Rectal smooth muscle tissue (tissue), 1 donor: ENCODE measurements around the gene BICC1.
"Not testable (repeated sequence)": the region's sequence is repeated elsewhere in the genome, so short reads cannot be mapped to it uniquely, and the experiment has no call there.

ENCODE experiments used
- H3K27ac ChIP-seq: one replicate; pipeline ENCODE4 v1.7.0; 2013; ENCODE audit warnings: low read depth, low read length, inconsistent platforms
- H3K27me3 ChIP-seq: one replicate; pipeline ENCODE4 v1.7.0; 2013; ENCODE audit warnings: low read length; ENCODE audit not compliant: control insufficient read depth, insufficient read depth
- H3K36me3 ChIP-seq: one replicate; pipeline ENCODE4 v1.7.0; 2013; ENCODE audit warnings: low read length; ENCODE audit not compliant: control insufficient read depth, insufficient read depth
- H3K4me1 ChIP-seq: one replicate; pipeline ENCODE4 v1.7.0; 2013; ENCODE audit warnings: low read length; ENCODE audit not compliant: control insufficient read depth, insufficient read depth
- H3K4me3 ChIP-seq: one replicate; pipeline ENCODE4 v1.7.0; 2013; ENCODE audit warnings: low read length
- H3K9ac ChIP-seq: one replicate; pipeline ENCODE4 v1.7.0; 2013; ENCODE audit warnings: low read length

The BICC1 gene

GRCh38 chr10:58843760-58844159, 331.1 kb downstream of the BICC1 start:
- Histone ChIP-seq H3K4me1 (no peaks in the 10 kb centered on the region), H3K9ac (no peak overlapping the region), H3K36me3 (no peaks in the 10 kb centered on the region), H3K4me3 (no peak overlapping the region), H3K27ac (no peak overlapping the region), H3K27me3 (no peaks in the 10 kb centered on the region)

DNA sequence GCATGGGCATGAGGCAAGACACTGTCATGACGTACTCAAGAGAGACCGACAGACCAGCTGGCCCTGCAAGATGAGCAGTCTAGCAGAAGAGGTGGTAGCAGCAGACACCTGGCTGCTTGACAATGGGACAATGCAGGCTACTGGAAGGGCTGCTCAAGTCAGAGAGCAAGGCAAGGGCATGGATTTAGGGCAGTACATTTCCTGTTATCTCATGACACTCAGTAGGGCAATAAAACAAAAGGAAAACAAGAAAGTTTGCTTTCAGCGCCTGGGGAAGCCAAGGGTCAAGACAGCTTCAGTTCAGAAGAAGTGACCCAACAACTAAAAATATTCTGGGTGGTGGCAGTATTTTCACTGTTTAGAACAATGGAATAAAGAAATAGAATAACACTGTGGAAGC, 332.0 kb downstream of the BICC1 start:
- Histone ChIP-seq H3K27me3 (no peaks in the 10 kb centered on the region), H3K36me3 (no peaks in the 10 kb centered on the region), H3K4me1 (no peaks in the 10 kb centered on the region), H3K27ac (no peak overlapping the region), H3K9ac (no peak overlapping the region), H3K4me3 (no peak overlapping the region)

DNA sequence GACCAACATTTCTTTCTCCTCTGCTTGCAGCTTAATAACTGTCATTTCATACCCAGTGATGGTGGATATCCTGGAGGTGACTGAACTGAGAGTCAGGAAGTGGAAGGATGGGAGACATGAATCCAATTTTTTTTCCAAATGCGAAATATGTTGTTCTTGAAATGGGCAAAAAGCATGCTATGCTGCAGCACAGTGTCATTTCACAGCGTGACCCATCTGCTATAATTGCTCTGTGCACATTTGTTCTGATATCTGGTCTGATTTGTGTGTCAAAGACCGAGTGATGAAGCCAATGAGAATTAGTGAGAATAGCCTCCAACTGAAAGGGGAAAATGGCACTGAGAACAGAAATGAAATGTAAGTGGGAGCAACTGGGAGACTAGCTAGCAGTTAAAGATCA, 334.2 kb downstream of the BICC1 start:
- Histone ChIP-seq H3K4me3 (no peak overlapping the region), H3K27me3 (no peaks in the 10 kb centered on the region), H3K9ac (no peak overlapping the region), H3K36me3 (no peaks in the 10 kb centered on the region), H3K27ac (no peak overlapping the region), H3K4me1 (no peaks in the 10 kb centered on the region)

- no peaks in the 10 kb centered on the region for H3K4me1 ChIP-seq
- no peak overlapping the region for H3K9ac ChIP-seq
- H3K27me3 ChIP-seq = no peaks in the 10 kb centered on the region
- H3K36me3 ChIP-seq = no peaks in the 10 kb centered on the region
- no peak overlapping the region for H3K27ac ChIP-seq
- H3K4me3 ChIP-seq = no peak overlapping the region
These were observed 338.9 kb downstream of the BICC1 start for GRCh38 chr10:58851606-58852005.

DNA sequence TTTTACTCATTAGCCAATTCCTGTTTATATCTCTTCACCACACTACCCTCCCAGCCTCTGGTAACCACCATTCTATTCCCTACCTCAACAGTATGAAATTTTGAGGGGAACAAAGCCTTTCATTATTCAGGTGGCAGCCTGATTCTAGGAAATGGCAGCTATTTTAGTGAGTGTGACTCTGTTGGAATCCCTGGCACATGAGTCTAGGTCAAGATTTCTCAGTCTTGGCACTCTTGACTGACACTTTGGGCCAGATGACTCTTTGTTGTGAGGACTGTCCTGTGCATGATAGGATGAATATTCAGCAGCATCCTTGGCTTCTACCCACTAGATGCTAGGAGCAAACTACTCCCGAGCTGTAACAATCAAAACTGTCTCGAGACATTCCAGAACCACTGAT, 341.0 kb downstream of the BICC1 start:
- H3K36me3 ChIP-seq = no peaks in the 10 kb centered on the region
- H3K9ac ChIP-seq = no peak overlapping the region
- H3K27ac ChIP-seq = no peak overlapping the region
- no peaks in the 10 kb centered on the region for H3K27me3 ChIP-seq
- no peak overlapping the region for H3K4me3 ChIP-seq
- no peaks in the 10 kb centered on the region for H3K4me1 ChIP-seq

DNA sequence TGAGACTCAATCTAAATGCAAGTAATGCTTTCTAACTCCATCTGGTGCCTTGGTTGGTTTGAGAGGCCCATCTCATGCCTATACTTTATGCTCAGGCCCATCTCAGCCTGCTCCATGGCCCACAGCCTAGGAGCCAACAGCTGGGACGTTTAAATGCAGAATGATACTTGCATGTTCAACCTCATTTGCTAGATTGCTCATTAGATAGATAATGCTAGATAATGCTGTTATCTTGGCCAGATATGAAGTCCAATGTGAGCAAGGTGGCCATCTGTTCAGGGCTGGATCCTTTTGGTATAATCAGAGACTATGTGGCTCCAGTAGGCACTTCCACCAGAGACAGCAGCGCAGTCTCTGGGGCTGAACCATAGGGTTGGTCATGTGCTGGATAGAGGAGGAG, 342.1 kb downstream of the BICC1 start:
- H3K4me1 ChIP-seq = no peaks in the 10 kb centered on the region
- H3K27me3 ChIP-seq = no peaks in the 10 kb centered on the region
- no peak overlapping the region for H3K9ac ChIP-seq
- no peak overlapping the region for H3K27ac ChIP-seq
- H3K36me3 ChIP-seq = no peaks in the 10 kb centered on the region
- no peak overlapping the region for H3K4me3 ChIP-seq

- Histone ChIP-seq H3K27me3 (no peaks in the 10 kb centered on the region), H3K27ac (no peak overlapping the region), H3K9ac (no peak overlapping the region), H3K36me3 (no peaks in the 10 kb centered on the region), H3K4me1 (no peaks in the 10 kb centered on the region), H3K4me3 (no peak overlapping the region)
These were observed 344.0 kb downstream of the BICC1 start for GRCh38 chr10:58856508-58857240.

DNA sequence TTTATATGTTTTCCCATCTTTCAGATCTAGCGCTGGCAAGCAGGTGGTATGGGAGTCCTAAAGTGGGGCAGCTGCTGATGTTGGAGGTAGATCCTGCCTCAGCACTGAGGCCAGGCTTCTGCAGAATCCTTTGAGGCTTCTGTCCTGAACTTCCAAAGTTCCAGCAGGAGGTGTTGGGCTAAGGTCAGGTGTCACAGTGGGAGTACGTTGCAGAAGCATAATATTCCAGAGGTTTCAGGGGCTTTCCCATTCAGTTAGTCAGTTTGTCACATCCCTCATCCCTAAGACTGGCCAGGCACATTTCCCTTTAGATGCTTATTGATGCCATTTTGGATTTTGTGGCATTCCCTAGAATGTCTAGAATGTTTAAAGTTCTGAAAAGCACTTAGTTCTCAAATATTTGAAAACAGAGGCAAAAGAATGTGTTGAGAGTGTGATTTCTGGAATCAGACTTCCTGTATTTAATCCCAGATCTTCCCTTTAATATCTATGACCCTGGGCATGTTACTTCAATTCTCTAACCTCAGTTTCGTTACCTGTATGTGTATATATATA, 344.7 kb downstream of the BICC1 start:
- Histone ChIP-seq H3K4me3 (no peak overlapping the region), H3K4me1 (no peaks in the 10 kb centered on the region), H3K36me3 (no peaks in the 10 kb centered on the region), H3K9ac (no peak overlapping the region), H3K27ac (no peak overlapping the region), H3K27me3 (no peaks in the 10 kb centered on the region)

GRCh38 chr10:58858123-58858522, 345.5 kb downstream of the BICC1 start:
- H3K27ac ChIP-seq, H3K9ac ChIP-seq, H3K36me3 ChIP-seq, H3K4me3 ChIP-seq, H3K4me1 ChIP-seq, H3K27me3 ChIP-seq: not testable (repeated sequence)

DNA sequence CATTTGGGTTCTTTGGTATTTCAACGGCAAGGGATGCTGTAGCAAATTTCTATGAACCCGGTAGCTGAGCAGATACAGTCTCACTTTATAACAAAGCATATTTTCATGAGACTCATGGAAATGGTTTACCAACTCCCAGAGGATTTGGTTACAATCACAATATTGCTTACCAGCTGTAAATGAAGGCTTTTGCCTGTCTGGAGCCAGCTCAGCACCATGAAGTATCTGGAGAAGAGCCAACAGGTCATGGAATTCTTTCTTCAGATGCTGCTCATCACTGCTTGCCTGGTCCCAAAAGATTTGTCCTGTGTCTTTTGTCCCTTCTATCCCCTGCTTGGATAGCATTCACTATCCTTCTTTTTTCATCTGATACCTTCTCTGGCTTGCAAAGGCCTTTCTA, 346.9 kb downstream of the BICC1 start:
- H3K36me3 ChIP-seq = no peaks in the 10 kb centered on the region
- H3K27me3 ChIP-seq = no peaks in the 10 kb centered on the region
- H3K27ac ChIP-seq = no peak overlapping the region
- no peaks in the 10 kb centered on the region for H3K4me1 ChIP-seq
- no peak overlapping the region for H3K4me3 ChIP-seq
- H3K9ac ChIP-seq = no peak overlapping the region

- Histone ChIP-seq H3K27ac (no peak overlapping the region), H3K9ac (no peak overlapping the region), H3K27me3 (no peaks in the 10 kb centered on the region), H3K4me3 (no peak overlapping the region), H3K4me1 (no peaks in the 10 kb centered on the region), H3K36me3 (no peaks in the 10 kb centered on the region)
These were observed 355.0 kb downstream of the BICC1 start for GRCh38 chr10:58867683-58868082.

DNA sequence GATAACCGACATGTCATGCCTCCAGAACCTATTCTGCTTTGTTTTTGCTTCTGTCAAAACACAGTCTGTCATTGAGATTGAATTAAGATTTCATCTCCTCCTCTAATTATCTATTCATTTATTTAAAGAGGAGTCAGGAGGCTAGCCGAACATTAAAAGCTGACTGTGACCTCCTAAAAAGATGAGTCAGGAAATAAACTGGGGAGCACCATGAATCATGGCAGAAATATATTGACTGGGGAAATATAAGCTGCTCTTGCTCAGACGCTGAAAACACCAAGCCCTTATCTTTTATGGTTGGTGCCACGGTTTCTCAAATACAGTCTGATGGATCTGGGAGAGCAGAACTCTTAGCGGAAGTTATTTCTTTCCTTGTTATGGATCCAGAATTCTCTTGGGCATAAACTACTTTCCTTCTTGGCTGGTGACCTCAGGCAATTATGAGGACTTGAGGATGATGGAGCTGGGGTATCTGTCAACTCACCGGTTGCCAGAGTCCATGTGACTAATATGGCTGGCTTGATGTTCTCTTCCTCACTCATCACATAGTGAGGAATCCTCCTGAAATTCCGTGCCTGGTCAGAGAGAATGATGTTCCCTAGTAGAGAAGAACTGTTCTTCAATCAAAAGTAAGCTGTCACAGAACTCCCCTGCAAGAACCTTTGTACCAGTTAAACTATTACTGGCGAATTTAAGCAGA, 356.2 kb downstream of the BICC1 start:
- Histone ChIP-seq H3K4me3 (no peak overlapping the region), H3K9ac (no peak overlapping the region), H3K27ac (no peak overlapping the region), H3K36me3 (no peaks in the 10 kb centered on the region), H3K4me1 (no peaks in the 10 kb centered on the region), H3K27me3 (no peaks in the 10 kb centered on the region)

- Histone ChIP-seq H3K9ac (no peak overlapping the region), H3K4me3 (no peak overlapping the region), H3K4me1 (no peaks in the 10 kb centered on the region), H3K27me3 (no peaks in the 10 kb centered on the region), H3K36me3 (no peaks in the 10 kb centered on the region), H3K27ac (no peak overlapping the region)
These were observed 357.4 kb downstream of the BICC1 start for GRCh38 chr10:58870070-58870469.
